GM10847 (cell line): ENCODE data around the gene LDLRAD4.

Experiments
- POLR2A ChIP-seq: IDR thresholded peaks from 2 replicates; pipeline ENCODE4 v1.6.1; 2011; ENCODE audit not compliant: insufficient read length; ENCODE audit errors: extremely low read depth

Gene LDLRAD4

DNA sequence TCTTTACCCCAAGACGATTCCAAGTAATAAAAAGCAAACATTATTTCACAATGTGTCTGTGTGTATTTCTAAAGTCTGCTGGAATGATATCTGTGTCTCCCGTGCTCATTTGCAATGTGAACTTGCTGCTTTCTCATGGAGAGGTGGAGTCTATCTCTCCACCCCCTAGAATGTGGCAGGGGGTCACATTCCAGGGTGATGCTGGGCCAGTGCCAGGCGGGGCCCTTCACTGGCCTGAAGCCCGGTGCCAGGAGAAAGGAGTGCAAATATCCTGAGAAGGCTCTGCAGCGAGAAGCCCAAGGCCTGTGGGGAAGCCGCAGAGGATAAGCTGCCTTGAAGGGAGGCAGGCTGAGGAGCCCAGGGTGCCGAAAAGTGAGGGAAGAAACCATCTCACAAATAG is 26.8 kb upstream of the LDLRAD4 start:
- TF ChIP-seq POLR2A: no peak

DNA sequence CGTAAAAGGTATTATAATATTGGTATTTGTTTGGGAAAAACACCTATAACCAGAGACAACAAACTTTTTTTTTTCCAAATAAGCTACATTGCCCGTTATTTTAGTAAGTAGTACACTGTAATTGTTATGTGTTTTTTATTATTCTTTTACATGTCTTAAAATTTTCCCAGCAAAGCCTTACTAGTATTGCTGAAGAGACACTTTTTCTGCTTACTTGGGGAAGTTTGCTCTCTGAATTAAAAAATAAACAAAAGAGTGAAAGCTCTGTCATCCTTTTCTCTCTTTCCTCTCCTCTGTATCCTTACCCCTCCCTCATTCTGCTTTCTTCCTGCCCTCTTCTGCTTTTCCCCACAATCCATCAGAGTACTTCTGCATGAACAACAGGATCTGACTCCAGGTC is 25.6 kb upstream of the LDLRAD4 start:
- no peak for TF ChIP-seq POLR2A

DNA sequence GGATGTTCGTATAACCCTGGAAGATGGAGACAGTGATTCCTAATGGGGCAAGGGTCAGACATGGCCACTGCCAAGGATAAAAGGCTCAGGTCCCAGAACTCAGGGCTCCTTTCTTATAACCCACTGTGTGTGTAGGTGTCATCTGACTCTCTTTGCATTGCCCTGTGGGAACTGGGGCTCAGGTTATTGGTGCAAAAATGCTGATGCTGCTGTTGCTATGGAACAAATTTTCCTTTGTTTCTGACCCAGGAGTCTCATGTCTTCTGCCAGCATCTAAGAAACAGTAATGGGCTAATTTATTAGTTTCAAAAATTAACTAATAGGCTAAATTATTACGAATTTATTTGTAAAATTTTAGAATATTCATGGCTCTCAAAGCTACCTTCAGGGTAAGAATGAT is 24.3 kb upstream of the LDLRAD4 start:
- TF ChIP-seq POLR2A: no peak

DNA sequence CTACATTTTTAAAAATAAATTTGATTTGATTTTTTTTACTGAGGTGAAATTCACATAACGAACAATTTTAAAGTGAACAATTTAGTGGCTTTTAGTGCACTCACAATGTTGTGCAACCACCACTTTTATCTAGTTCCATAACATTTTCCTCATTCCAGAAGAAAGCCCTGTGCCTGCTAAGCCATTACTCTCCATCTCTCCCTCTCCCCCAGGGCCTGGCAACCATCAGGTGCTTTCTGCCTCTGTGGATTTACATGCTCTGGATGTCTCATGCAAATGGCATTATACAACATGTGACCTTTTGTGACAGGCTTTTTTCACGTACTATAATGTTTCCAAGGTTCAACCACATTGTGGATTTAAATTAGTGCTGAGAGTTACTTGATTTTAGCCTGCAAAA is 19.9 kb upstream of the LDLRAD4 start:
- TF ChIP-seq POLR2A: no peak

DNA sequence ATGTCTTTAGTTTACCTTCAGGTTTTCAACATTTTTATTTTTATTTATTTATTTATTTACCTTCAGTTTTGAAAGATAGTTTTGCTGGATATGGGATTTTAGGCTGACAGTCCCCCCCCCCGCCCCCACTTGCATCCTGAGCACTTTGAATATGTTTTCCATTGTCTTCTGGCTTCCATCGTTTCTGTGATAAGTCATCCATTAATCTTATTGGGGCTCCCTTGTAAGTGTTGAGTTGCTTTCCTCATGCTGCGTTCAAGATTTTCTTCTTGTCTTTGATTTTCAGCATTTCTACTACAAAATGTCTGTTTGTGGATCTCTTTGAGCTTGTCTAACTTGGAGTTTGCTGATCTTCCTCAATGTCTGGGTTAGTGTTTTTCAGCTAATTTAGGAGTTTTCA is 19.4 kb upstream of the LDLRAD4 start:
- no peak for TF ChIP-seq POLR2A

DNA sequence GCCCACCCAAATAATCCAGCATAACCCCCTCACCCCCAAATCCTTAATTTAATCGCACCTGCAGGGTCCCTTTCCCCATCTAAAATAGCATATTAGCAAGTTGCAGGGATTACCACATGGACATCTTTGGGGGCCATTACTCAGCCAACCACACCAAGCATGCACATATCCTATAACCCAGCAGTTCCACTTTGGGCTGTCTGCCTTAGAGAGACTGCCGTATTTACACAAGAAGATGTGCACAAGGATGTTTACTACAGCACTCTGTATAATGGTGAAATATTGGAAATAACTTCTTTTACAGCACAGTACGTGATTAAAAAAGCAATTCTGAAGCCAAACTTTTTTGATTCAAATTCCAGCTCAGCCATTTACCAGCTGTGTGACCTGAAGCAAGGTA is 17.3 kb upstream of the LDLRAD4 start:
- TF ChIP-seq POLR2A: no peak

DNA sequence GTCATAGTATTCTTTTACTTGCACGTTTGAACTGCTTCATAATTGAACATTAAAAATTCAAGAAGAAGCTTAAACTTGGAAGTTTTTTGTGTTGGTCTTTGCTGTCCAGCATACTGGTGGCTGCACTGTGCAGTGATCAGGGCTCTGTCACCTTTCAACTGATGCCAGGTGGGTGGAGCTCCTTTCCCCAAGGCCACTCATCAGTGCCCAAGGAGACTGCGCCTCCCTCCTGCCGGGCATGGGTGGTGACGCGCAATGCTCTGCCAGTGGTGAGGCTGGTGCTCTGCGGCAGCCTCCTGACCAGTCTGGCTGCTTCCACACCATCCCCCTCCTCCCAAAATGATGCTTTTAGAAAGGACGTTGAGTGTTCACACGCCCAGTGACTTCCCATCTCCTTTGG is 16.0 kb upstream of the LDLRAD4 start:
- TF ChIP-seq POLR2A: no peak

DNA sequence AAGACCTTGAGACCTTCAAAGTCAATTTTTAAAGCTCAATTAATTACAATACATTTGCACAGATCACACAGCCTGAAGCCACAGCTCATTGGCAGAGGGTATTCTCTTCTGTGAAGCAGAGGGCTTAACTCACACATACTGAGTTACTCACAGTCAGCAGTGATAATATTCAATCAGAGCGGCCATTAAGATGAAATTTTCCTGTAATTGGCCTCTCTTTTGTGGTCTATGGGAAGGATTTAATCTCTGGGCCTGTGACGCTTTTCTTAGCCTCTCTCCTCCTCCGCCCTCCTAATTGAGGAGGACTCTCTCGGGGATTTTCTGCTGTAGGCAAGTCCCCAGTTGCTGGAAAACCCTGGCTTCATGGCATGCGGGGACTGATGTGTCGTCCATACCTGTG is 12.3 kb upstream of the LDLRAD4 start:
- TF ChIP-seq POLR2A: no peak

DNA sequence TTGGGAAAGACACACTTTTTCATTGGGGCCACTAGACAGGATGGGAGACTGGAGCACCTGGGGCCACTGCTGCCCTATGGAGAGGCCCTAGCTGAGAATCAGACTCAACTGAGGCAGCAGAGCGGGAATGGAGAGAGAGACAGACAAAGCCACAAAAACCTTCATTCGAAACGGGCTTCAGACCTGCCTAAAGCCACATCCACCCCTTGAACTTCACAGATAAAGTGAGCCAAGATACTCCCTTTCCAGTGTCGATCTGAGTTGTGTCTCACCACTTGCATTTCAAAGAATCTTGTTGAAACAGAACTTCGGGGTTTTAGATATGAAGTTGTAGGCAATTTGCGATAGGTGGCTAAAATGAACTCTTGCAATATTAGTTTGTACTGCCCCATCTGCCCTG is 11.3 kb upstream of the LDLRAD4 start:
- no peak for TF ChIP-seq POLR2A

DNA sequence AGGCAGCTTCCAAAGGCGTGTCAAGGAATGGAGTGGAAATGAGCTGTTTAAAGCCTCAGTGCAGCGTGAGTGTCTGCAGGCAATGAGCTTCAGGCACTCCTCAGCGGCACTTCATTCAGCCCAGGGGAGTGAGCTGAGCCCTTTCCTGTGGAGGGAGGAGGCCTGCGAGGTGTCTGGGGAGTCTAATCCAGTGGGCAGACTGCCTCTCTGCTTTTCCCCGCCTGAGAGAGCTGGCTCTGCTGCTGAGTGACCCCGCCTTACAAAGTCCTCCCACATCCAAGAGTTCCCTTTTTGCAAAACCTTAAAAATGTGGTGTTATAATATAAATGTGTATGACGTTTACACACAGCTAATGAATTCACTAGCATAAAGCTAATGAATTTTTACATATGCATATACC is 7.0 kb upstream of the LDLRAD4 start:
- TF ChIP-seq POLR2A: no peak

DNA sequence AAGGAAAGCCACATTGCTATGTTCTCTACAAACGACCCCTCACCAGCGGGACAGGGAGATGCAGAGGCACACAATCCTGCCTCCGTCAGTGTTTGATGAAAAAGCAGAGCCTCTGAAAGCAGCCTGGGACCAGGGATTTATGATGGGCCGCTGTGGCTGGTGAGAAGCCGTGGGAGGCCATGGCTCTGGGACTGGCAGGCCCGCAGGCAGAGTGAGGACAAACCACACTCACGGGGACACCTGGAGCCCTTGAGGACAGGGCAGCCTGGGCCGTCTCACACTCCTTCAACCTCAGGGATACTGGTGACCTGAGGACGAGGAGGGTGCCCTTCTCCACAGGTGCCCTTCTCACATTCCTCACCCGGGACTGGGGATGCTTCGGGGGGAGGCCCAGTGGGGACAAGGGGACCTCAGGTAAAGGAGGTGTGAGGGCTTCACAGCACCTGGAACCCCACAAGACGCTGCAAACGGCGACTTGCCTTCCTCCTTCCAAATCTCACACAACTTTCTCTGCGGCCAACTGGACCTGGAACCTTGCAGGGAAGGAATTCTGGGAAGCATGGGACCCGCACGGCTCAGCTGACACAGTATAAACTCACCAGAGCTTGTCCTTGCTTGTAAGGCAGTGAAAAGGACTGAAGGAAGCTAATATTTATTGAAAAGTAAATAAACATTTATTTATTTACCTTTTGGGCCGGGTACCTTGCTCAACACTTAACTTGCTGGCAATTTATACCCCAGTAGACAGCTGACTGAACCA is 5.3 kb upstream of the LDLRAD4 start:
- TF ChIP-seq POLR2A: no peak

DNA sequence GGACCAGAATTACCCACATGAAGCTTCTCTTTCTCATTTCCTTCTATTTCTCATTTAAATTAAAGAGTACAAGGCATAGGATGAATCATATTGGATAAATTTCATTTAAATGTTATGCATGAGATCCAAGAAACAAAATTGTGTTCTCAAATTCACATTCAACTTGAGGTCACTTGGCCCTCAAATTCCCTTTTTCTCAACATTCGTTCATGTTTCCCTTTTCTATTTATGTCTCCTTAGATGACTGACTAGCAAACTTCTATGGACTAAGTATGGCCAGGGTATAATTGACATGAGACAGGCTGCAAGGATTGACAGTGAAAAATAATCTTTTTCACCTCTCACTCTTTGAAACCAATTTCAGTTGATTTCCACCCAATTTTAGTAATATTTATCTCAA is 4.0 kb upstream of the LDLRAD4 start:
- no peak for TF ChIP-seq POLR2A

DNA sequence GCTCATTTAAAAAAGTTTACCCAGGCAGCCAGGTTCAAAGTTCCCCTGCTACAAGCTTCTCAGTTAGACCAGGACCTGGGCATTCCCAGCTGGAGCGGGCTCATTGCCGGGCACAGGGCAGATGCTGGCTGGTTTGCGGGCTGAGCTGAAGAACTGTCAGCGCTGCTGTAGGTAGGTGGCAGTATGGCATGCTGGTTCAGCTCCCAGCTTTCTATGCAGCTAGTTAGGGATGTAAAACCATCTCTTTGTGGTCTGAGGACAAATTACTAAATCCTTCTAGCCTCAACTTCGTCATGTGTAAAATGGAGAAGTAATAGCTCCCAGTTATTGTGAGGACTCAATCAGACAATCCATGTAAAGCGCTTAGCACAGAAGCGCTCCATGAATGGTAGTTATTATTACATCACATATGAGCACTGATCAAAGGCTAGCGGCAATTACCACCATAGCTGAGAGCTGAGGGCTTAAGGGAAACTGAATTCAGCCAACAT is 2.4 kb upstream of the LDLRAD4 start:
- TF ChIP-seq POLR2A: no peak

DNA sequence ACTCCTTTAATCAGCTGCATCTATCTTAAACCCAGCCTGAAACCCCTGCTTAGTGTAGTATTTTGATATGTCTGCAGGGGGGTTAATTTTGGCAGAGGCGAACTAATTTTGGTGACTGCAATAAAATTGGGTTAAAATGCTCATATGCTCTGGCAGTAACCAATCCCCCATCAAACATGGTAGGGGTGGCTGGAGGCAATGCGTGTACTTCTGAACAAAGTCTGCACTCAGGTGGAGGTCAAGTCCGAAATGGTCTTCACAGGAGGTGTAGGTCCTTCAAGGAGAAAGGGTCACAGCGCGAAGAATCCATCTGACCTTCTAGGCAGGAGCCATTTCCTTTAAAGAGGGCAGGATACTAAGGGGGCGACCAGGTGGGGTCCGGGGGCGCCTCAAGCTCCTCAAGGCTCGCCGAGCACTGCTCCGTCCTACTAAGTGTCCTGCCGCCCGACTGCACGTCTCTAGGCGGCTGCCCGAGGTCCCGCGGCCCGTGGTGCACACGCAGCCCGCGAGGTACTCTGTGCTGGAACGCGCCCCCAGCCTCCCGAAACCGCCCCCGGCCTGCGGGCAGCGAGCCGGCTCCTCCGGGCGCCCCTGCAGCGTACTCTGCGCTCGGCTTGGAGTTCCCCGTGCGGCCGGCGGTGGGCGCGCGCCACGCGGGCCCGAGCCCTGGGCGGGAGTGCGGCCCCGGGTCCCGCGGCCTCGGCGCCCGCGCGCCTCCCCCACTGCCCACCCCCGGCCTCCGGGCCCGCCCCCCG is 1.7 kb upstream of the LDLRAD4 start:
- no peak for TF ChIP-seq POLR2A

DNA sequence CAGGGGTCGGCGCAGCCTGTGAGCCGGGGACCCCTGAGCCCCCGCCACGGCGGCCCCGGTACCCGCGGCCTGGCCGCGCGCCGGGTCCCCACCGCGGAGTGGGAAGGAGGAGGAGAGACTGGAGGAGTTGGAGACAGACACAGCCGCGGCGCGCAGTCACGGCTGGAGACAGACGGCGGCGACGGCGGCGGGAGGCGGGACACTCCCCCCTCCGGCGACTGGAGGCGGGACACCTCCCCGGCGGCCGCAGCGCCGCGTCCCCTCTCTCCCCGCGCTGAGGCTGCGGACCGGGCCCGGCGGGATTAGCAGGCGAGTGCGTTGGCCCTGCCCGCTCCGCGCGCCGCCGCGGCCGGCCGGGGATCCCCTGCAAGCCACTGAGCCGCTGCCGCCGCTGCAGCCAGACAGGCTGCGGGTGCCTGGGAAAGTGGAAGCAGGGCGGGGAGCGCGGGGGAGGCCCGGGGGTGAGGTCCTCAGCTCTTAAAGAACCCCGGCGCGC is 1.0 kb upstream of the LDLRAD4 start:
- TF ChIP-seq POLR2A: no peak

DNA sequence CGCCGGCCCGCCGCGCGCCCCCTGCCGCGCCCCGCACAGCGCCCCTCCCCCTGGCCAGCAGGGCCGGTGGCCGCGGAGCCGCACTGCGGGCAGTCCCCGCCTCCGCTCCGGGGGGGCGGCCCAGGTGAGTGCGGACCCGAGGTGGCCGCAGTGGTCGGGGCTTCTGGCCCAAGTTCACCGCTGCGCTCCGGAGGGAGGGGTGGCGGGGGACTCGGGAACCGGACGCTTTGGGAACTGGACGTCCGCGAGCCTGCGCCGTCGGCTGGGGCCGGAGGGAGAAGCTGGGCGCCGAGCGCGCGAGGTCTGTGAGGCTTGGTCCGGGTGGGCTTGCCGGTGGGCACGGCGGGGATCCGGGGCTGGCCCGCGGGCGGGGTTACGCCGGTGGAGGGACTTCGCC is 591 bp upstream of the LDLRAD4 start:
- no peak for TF ChIP-seq POLR2A

DNA sequence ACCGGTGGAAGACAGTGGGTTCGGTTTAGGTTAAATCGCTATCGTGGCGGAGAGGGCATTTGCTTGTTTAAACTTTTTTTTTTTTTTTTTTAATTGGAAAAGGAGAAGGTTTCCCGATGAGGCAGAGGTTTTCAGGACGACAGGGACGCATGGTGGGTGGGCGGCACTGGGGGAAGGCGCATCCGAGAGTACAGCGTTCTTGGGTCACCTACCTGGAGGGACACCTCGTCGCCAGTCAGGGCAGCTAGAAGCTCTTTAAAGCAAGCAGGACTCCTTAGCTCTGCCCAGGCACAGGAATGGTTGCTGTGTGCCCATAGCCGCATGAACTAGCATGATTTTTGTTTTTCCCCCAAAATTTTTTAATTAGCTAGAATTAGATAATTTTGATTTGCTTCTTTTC is 437 bp downstream of the LDLRAD4 start:
- TF ChIP-seq POLR2A: no peak

DNA sequence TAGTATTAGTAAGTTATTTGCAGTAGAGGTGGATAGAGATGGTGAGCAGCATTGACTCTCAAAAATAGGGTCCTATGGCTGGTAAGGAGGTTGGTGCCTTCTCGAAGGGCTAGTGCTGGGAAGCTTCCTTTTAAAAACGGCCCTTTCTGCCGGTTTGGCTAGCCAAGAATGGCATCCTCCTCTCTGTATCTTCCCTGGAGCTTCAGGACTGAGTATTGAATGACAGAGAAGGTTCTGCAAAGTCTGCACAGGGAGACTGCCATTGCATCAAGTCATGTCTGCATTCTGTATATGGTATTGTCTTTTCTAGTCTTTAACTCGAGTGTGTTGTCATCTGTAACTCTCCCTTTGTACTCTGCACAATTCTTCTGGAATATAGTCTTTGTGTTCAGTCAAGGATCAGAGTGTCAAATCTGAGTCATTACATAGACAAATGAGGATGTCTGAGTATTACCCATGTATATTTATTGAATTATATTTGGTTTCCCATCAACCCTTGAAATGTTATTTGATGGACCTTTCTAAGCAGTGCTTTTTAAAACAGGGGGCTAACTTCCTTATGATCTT is 1.1 kb downstream of the LDLRAD4 start:
- no peak for TF ChIP-seq POLR2A
